Endodermal cell (in vitro differentiated cells): ENCODE results near the gene RAI2. TPM values are rescaled to one million over a fixed set of nuclear protein-coding genes. Genes with fewer than 3 reads are reported as not detected.
A peak's percentile ranks its signal among the peaks of the same experiment; 100 is the strongest.

Experiments used
- DNase-seq: peaks from one replicate; pipeline ENCODE4 v3.0.0-alpha.2; 2017
- H3K27ac ChIP-seq: 2 replicates; pipeline ENCODE4 v1.5.1; 2013; ENCODE audit warnings: mild to moderate bottlenecking, low read depth, low read length, moderate library complexity
- H3K27me3 ChIP-seq: 2 replicates; pipeline ENCODE4 v1.6.1; 2013; ENCODE audit warnings: mild to moderate bottlenecking, low read length, moderate library complexity; ENCODE audit not compliant: insufficient read depth, control insufficient read depth, poor library complexity, severe bottlenecking
- H3K36me3 ChIP-seq: 2 replicates; pipeline ENCODE4 v1.7.0; 2013; ENCODE audit warnings: mild to moderate bottlenecking, low read length, moderate library complexity; ENCODE audit not compliant: control insufficient read depth, insufficient read depth
- H3K4me1 ChIP-seq: one replicate; pipeline ENCODE4 v1.7.0; 2013; ENCODE audit warnings: low read length; ENCODE audit not compliant: control insufficient read depth, insufficient read depth
- H3K4me3 ChIP-seq: 2 replicates; pipeline ENCODE4 v1.5.1; 2013; ENCODE audit warnings: mild to moderate bottlenecking, low read length, moderate library complexity
- H3K9ac ChIP-seq: 2 replicates; pipeline ENCODE4 v1.6.1; 2013; ENCODE audit warnings: mild to moderate bottlenecking, low read length, moderate library complexity; ENCODE audit not compliant: poor library complexity, severe bottlenecking; ENCODE audit errors: extremely low read depth
- H3K9me3 ChIP-seq: 2 replicates; pipeline ENCODE4 v1.6.1; 2013; ENCODE audit warnings: mild to moderate bottlenecking, low read length, moderate library complexity; ENCODE audit not compliant: control insufficient read depth
- H3K27ac Mint-ChIP-seq: 2 replicates; pipeline ENCODE4 v1.8.0; 2020; ENCODE audit warnings: mixed read lengths
- H3K27me3 Mint-ChIP-seq: 2 replicates; pipeline ENCODE4 v1.8.0; 2021; ENCODE audit warnings: mild to moderate bottlenecking, mixed read lengths; ENCODE audit not compliant: insufficient read depth
- H3K36me3 Mint-ChIP-seq: 2 replicates; pipeline ENCODE4 v1.8.0; 2020; ENCODE audit warnings: low read depth, mixed read lengths
- H3K4me1 Mint-ChIP-seq: 2 replicates; pipeline ENCODE4 v1.8.0; 2020; ENCODE audit warnings: mixed read lengths
- H3K4me3 Mint-ChIP-seq: 2 replicates; pipeline ENCODE4 v1.8.0; 2020; ENCODE audit warnings: mild to moderate bottlenecking, moderate library complexity, mixed read lengths
- H3K9me3 Mint-ChIP-seq: 2 replicates; pipeline ENCODE4 v1.8.0; 2020; ENCODE audit warnings: mild to moderate bottlenecking, mixed read lengths
- CTCF ChIP-seq: fragments of 200-600 bp; sonication (generic); conservative IDR thresholded peaks from 2 replicates; pipeline ENCODE4 v1.5.0; 2021; ENCODE audit warnings: antibody characterized with exemption, mild to moderate bottlenecking
- WGBS, 2 experiments: methylation state at CpG; one replicate each; pipeline versions ENCODE4 v1.1.5 to v1.1.7; 2013; ENCODE audit warnings: missing lambda C conversion rate in 2 of 2, mixed read lengths in 1 of 2; ENCODE audit not compliant: insufficient coverage in 1 of 2, insufficient read length in 1 of 2; 5-methylcytosine and 5-hydroxymethylcytosine counted together
- total RNA-seq, 2 donors: library from RNA; stranded (reverse); fragmentation: NEBNext Ultra II Directional in 1 of 2; extraction: Animal tissue kit (Norgen Biotek cat#: 25700) in 1 of 2; gene quantifications; 2 replicates in 1 of 2; 3 replicates in 1 of 2; pipeline ENCODE4 v1.2.1, GENCODE V29; 2021

Gene RAI2
- total RNA-seq, 2 donors from 2014 or later: 4.8 to 5.8 TPM

GRCh38 chrX:17809984-17810383 lies 51.1 kb downstream of the RAI2 start:
- H3K27ac ChIP-seq: no peak overlapping the region
- Mint-ChIP-seq H3K9me3 (peaks cover 38% of the 10 kb centered on the region), H3K36me3 (no peaks in the 10 kb centered on the region), H3K27me3 (no peaks in the 10 kb centered on the region), H3K4me1 (no peaks in the 10 kb centered on the region), H3K27ac (no peak overlapping the region), H3K4me3 (no peak overlapping the region)
- DNase-seq: no peak
- 76 to 84% methylated on average over 3 to 6 of the region's 6 CpGs for WGBS, 2 experiments
- no peaks in the 10 kb centered on the region for H3K9me3 ChIP-seq
- no peak for TF ChIP-seq CTCF
- no peaks in the 10 kb centered on the region for H3K27me3 ChIP-seq
- no peaks in the 10 kb centered on the region for H3K36me3 ChIP-seq
- H3K9ac ChIP-seq: no peak overlapping the region
- no peak overlapping the region for H3K4me3 ChIP-seq
- H3K4me1 ChIP-seq: no peaks in the 10 kb centered on the region

GRCh38 chrX:17809273-17809672 lies 51.8 kb downstream of the RAI2 start:
- Histone ChIP-seq H3K36me3 (no peaks in the 10 kb centered on the region), H3K27ac (no peak overlapping the region), H3K4me1 (no peaks in the 10 kb centered on the region), H3K4me3 (no peak overlapping the region), H3K9me3 (no peaks in the 10 kb centered on the region), H3K27me3 (no peaks in the 10 kb centered on the region), H3K9ac (no peak overlapping the region)
- Mint-ChIP-seq H3K4me3 (no peak overlapping the region), H3K27ac (no peak overlapping the region), H3K27me3 (no peaks in the 10 kb centered on the region), H3K9me3 (peaks cover 43% of the 10 kb centered on the region), H3K4me1 (no peaks in the 10 kb centered on the region), H3K36me3 (no peaks in the 10 kb centered on the region)
- DNase-seq: no peak
- 75 to 92% methylated on average over 2 to 4 of the region's 4 CpGs for WGBS, 2 experiments
- no peak for TF ChIP-seq CTCF

GRCh38 chrX:17805120-17805519 lies 56.0 kb downstream of the RAI2 start:
- Mint-ChIP-seq H3K4me3 (no peak overlapping the region), H3K27ac (no peak overlapping the region), H3K9me3 (peaks cover 47% of the 10 kb centered on the region), H3K27me3 (no peaks in the 10 kb centered on the region), H3K36me3 (no peaks in the 10 kb centered on the region), H3K4me1 (no peaks in the 10 kb centered on the region)
- Histone ChIP-seq H3K27ac (no peak overlapping the region), H3K4me3 (no peak overlapping the region), H3K36me3 (no peaks in the 10 kb centered on the region), H3K4me1 (no peaks in the 10 kb centered on the region), H3K27me3 (no peaks in the 10 kb centered on the region), H3K9me3 (no peaks in the 10 kb centered on the region), H3K9ac (no peak overlapping the region)
- TF ChIP-seq CTCF: peak; percentile 63
- peak; percentile 64 for DNase-seq
- WGBS, 2 experiments: 70 to 73% methylated on average over 4 to 6 of the region's 6 CpGs
